K562 (cell line): ENCODE measurements around the gene PCSK6. TPM values are rescaled to one million over a fixed set of nuclear protein-coding genes. Genes with fewer than 3 reads are reported as not detected.

Source experiments
- HNRNPLL ChIP-seq: fragments of 200-400 bp; formaldehyde crosslinking; IDR thresholded peaks from 2 replicates; pipeline ENCODE4 v1.6.1; 2017; ENCODE audit warnings: low read length, low read depth, mild to moderate bottlenecking; ENCODE audit not compliant: poor library complexity, severe bottlenecking
- ZBTB40 ChIP-seq, 2 experiments: fragments of 450-650 bp in 1 of 2; sonication (generic) in 1 of 2; formaldehyde crosslinking in 1 of 2; IDR thresholded peaks; 2 replicates each; pipeline versions ENCODE4 v1.7.1 to v1.9.0; 2016 to 2022; ENCODE audit warnings: inconsistent platforms in 1 of 2, mild to moderate bottlenecking in 1 of 2, missing genetic modification reagents in 1 of 2
- ZBTB8A ChIP-seq: fragments of 450-650 bp; IDR thresholded peaks from 2 replicates; pipeline ENCODE4 v1.6.1; 2018; ENCODE audit warnings: mild to moderate bottlenecking, moderate library complexity; ENCODE audit not compliant: partially characterized antibody
- polyA plus RNA-seq, 8 experiments: library from polyadenylated mRNA; depleted of rRNA in 4 of 8; stranded (reverse) in 5 of 8; unstranded in 3 of 8; fragments of >200 nt; fragmentation: Nextera tagmentation in 2 of 8; fragmentation: Illumina TruSeq in 1 of 8; extraction: Ambion mirVana in 2 of 8; extraction: Trizol in 1 of 8; gene quantifications; 2 replicates each; pipeline versions ENCODE4 v1.2.1 to v1.2.3, GENCODE V29; 2011 to 2014; ENCODE audit warnings: inconsistent platforms in 1 of 8, missing spikeins in 1 of 8
- total RNA-seq, 7 experiments: library from RNA; depleted of rRNA in 6 of 7; stranded (reverse); fragments of >200 nt in 6 of 7; fragmentation: Illumina TruSeq in 2 of 7; extraction: Trizol in 2 of 7; gene quantifications; 2 replicates each; pipeline versions ENCODE4 v1.2.1 to v1.2.3, GENCODE V29; 2011 to 2021; ENCODE audit warnings: low replicate concordance in 1 of 7

PCSK6 gene
- total and polyA plus RNA-seq, 9 of the 15 experiments (the other 6 are each of a cell fraction or from before 2014, with no cell fraction given), result 2.2 to 32.6 (median 14.5) TPM

GRCh38 chr15:101407439-101407838, 82.1 kb downstream of the PCSK6 start (continued):
- TF ChIP-seq HNRNPLL (no peak), ZBTB40 (IDR thresholded peaks at IDR 0.05) (no peak), ZBTB40 (CRISPR knock-in tag; IDR thresholded peaks at IDR 0.05) (no peak), ZBTB8A (no peak)
